DND-41 (cell line): Measurements from ENCODE around the gene MARVELD1.

ENCODE experiments used
- ATAC-seq: fragments of 200-7000 bp; cut with Tn5 transposase; 3 replicates; pipeline ENCODE4 v1.9.1; 2021; ENCODE audit warnings: low read depth; ENCODE audit not compliant: insufficient read depth
- DNase-seq: peaks from one replicate; pipeline ENCODE4 v3.0.0-alpha.2; 2020
- H2AFZ ChIP-seq: 2 replicates; pipeline ENCODE4 v1.6.0; 2012; ENCODE audit warnings: low read depth, low read length
- H3K27ac ChIP-seq: 2 replicates; pipeline ENCODE4 v1.5.1; 2012; ENCODE audit warnings: low read length, inconsistent platforms
- H3K27me3 ChIP-seq: fragments of 200-600 bp; sonication (generic); 2 replicates; pipeline ENCODE4 v1.6.0; 2012; ENCODE audit warnings: low read length, mild to moderate bottlenecking, inconsistent platforms; ENCODE audit not compliant: insufficient read depth, poor library complexity
- H3K36me3 ChIP-seq: 2 replicates; pipeline ENCODE4 v1.5.1; 2012; ENCODE audit warnings: low read length, inconsistent platforms; ENCODE audit not compliant: insufficient read depth
- H3K4me1 ChIP-seq: 2 replicates; pipeline ENCODE4 v1.5.1; 2012; ENCODE audit warnings: mild to moderate bottlenecking, low read length; ENCODE audit not compliant: insufficient read depth
- H3K4me2 ChIP-seq: 2 replicates; pipeline ENCODE4 v1.6.0; 2012; ENCODE audit warnings: mild to moderate bottlenecking, moderate library complexity, low read length, inconsistent platforms; ENCODE audit not compliant: insufficient read depth
- H3K4me3 ChIP-seq, 2 experiments: fragments of 200-600 bp in 1 of 2; shearing (Covaris generic) in 1 of 2; 2 replicates each; pipeline ENCODE4 v1.5.1; 2012 to 2016; ENCODE audit warnings: inconsistent platforms in 2 of 2, low read length in 2 of 2, mild to moderate bottlenecking in 2 of 2, low read depth in 1 of 2, moderate library complexity in 1 of 2
- H3K79me2 ChIP-seq: 2 replicates; pipeline ENCODE4 v1.6.0; 2012; ENCODE audit warnings: low read length, inconsistent platforms; ENCODE audit not compliant: insufficient read depth
- H3K9ac ChIP-seq: 2 replicates; pipeline ENCODE4 v1.6.0; 2012; ENCODE audit warnings: low read depth, mild to moderate bottlenecking, inconsistent platforms, low read length, moderate library complexity
- H3K9me3 ChIP-seq: 2 replicates; pipeline ENCODE4 v1.5.1; 2012; ENCODE audit warnings: low read length, moderate library complexity, mild to moderate bottlenecking, inconsistent platforms; ENCODE audit not compliant: insufficient read depth, severe bottlenecking
- H4K20me1 ChIP-seq: 2 replicates; pipeline ENCODE4 v1.6.0; 2012; ENCODE audit warnings: low read length; ENCODE audit not compliant: insufficient read depth
- EZH2 ChIP-seq: IDR thresholded peaks from 3 replicates; pipeline ENCODE4 v1.6.1; 2012; ENCODE audit warnings: borderline replicate concordance, low read depth, mild to moderate bottlenecking, moderate library complexity, low read length, inconsistent platforms; ENCODE audit not compliant: severe bottlenecking
- TF ChIP-seq, protein P1 (sequence below): IDR thresholded peaks from 2 replicates; pipeline ENCODE4 v1.5.1; 2012; ENCODE audit warnings: borderline replicate concordance, low read length, moderate library complexity, mild to moderate bottlenecking; ENCODE audit not compliant: poor library complexity, severe bottlenecking; ENCODE audit errors: extremely low read depth

The MARVELD1 gene

DNA sequence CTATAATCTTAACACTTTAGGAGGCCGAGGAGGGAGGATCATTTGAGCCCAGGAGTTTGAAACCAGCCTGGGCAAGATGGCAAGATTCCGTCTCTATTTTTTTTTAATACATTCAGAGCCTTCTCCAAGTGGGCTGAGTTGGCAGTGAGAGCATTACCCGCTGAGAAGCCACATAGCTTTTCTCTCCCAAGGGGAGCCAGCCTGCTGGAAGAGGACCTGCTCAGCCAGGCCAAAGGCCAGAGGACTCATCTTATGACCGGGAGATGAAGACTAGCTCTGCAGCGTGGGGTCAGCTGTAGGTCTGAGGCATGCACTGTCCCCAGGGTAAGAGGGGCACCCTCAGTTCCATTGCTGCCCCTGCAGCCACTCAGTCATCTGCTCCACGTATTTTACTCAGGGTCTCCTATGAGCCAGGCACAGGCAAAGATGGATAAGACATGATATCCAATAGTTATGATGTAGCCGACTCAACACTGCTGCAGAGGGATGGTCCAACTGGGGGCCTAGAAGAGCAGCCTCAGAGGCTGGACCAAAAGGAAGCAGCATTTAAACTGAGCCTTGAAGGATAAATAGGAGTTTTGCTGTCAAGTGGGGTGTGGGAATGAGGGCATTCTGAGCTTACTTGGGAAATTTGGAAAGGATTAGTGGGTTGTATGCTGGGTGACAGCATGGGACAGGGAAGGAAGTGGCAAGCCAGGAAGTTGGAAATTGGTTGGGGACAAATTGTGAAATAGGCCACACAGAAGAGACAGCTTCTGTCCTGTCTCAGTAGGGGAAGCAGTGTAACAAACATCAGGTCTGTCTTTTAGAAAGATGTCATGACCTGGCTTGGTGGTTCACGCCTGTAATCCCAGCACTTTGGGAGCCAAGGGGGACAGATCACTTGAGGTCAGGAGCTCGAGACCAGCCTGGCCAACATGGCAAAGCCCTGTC lies 1.6 kb upstream of the MARVELD1 start:
- no peak for ATAC-seq
- TF ChIP-seq, protein P1, sequence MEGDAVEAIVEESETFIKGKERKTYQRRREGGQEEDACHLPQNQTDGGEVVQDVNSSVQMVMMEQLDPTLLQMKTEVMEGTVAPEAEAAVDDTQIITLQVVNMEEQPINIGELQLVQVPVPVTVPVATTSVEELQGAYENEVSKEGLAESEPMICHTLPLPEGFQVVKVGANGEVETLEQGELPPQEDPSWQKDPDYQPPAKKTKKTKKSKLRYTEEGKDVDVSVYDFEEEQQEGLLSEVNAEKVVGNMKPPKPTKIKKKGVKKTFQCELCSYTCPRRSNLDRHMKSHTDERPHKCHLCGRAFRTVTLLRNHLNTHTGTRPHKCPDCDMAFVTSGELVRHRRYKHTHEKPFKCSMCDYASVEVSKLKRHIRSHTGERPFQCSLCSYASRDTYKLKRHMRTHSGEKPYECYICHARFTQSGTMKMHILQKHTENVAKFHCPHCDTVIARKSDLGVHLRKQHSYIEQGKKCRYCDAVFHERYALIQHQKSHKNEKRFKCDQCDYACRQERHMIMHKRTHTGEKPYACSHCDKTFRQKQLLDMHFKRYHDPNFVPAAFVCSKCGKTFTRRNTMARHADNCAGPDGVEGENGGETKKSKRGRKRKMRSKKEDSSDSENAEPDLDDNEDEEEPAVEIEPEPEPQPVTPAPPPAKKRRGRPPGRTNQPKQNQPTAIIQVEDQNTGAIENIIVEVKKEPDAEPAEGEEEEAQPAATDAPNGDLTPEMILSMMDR: no peak
- TF ChIP-seq EZH2: no peak
- H2AFZ ChIP-seq: no peak overlapping the region

DNA sequence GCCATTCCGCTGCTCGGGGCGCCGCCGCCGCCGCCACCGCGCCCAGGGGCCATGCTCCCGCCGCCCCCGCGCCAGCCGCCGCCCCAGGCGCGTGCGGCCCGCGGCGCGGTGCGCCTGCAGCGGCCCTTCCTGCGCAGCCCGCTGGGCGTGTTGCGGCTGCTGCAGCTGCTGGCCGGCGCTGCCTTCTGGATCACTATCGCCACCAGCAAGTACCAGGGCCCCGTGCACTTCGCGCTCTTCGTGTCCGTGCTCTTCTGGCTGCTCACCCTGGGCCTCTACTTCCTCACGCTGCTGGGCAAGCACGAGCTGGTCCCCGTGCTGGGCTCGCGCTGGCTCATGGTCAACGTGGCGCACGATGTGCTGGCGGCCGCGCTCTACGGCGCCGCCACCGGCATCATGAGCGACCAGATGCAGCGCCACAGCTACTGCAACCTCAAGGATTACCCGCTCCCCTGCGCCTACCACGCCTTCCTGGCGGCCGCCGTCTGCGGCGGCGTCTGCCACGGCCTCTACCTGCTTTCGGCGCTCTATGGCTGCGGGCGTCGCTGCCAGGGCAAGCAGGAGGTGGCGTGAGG lies 383 bp downstream of the MARVELD1 start:
- DNase-seq: peak; percentile 65

More for the DNA sequence above, 1.6 kb upstream of the MARVELD1 start:
- Histone ChIP-seq H3K79me2 (peaks cover 13% of the 10 kb centered on the region; the same call in 1 of the 2 replicates), H3K36me3 (0 out of 2 replicates have a peak, but pooled peaks cover 7% of the 10 kb centered on the region), H3K4me2 (no peak overlapping the region), H3K27ac (no peak overlapping the region), H3K27me3 (no peaks in the 10 kb centered on the region), H3K4me3 (no peak overlapping the region), H3K9me3 (no peaks in the 10 kb centered on the region), H3K9ac (no peak overlapping the region), H3K4me1 (peaks cover 35% of the 10 kb centered on the region), H4K20me1 (peaks cover 7% of the 10 kb centered on the region)
- no peak for DNase-seq

DNA sequence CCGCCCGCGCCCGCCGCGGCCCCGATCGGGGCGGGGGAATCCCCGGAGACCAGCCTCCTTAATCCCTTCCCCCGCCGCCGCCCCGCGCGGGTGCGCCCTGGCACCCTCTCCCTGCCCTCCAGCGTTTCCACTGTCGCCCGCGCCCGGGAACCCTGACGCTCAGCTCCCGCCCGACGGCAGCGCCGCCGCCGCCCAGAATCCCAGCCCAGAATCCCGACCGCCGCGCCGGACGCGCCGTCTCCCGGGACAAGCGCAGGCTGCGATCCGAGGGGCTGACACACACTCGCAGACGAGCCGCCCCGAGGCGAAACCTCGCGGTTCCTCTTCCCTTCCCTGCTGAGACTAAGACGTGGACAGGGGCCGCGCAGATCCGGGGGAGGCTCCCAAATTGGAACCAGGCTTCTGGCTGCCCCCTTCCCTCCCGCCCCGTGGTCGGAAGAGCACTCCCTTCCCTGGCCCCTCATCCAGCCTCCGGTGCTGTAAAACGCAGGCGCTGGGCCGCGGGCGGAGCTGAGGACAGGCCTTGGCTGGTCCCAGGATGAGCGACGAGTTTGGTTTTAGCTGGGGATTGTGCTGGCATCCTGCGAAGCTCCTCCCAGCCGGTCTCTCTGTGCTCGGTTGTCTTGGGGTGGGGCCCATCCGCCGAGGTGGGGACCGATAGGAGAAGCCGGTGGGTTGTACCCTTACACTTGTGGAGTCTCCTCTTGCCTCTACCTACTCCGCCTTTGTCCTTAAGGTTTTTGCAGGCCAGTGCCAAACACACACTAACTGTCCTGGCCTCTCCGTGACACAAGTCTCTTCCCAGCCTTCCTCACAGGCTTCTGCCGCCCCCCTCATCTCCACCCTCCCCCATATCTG lies 1.1 kb downstream of the MARVELD1 start:
- H2AFZ ChIP-seq: peak overlapping the region; percentile 99
- peak; percentile 59 for ATAC-seq
- DNase-seq: no peak

More for the DNA sequence above, 383 bp downstream of the MARVELD1 start:
- Histone ChIP-seq H3K27me3 (no peaks in the 10 kb centered on the region), H3K36me3 (peaks cover 19% of the 10 kb centered on the region), H3K9ac (peak overlapping the region; percentile 89), H3K79me2 (peaks cover 13% of the 10 kb centered on the region; the same call in 1 of the 2 replicates), H2AFZ (peak overlapping the region; percentile 99), H3K27ac (peak overlapping the region; percentile 83), H3K4me1 (peaks cover 35% of the 10 kb centered on the region), H3K9me3 (no peaks in the 10 kb centered on the region), H3K4me3 (peak overlapping the region; percentile 73 to 98; a peak in 3 of 4 replicates), H4K20me1 (peaks cover 7% of the 10 kb centered on the region), H3K4me2 (peak overlapping the region; percentile 100)
- peak; percentile 77 for ATAC-seq
- TF ChIP-seq, protein P1: peak; percentile 52
- TF ChIP-seq EZH2: no peak

More for the DNA sequence above, 1.1 kb downstream of the MARVELD1 start:
- Histone ChIP-seq H3K27ac (peak overlapping the region; percentile 83), H3K27me3 (no peaks in the 10 kb centered on the region), H3K4me2 (peak overlapping the region; percentile 100), H4K20me1 (peaks cover 7% of the 10 kb centered on the region), H3K4me1 (peaks cover 35% of the 10 kb centered on the region), H3K9ac (peak overlapping the region; percentile 89), H3K4me3 (peak overlapping the region; percentile 73 to 98; a peak in 3 of 4 replicates), H3K79me2 (peaks cover 13% of the 10 kb centered on the region; the same call in 1 of the 2 replicates), H3K36me3 (peaks cover 19% of the 10 kb centered on the region), H3K9me3 (no peaks in the 10 kb centered on the region)
- no peak for TF ChIP-seq EZH2
- TF ChIP-seq, protein P1: no peak
